Stimulated activated CD4-positive, alpha-beta T cell treated with anti-CD3 and anti-CD28 coated beads, Interleukin-12 subunit alpha, Interleukin-12 subunit beta, amount 100 ng/mL, for 48 hours (primary cell): ENCODE measurements around the gene PEDS1.
A peak's percentile ranks its signal among the peaks of the same experiment; 100 is the strongest.
"Not testable (repeated sequence)": the region's sequence is repeated elsewhere in the genome, so short reads cannot be mapped to it uniquely, and the experiment has no call there.

ENCODE experiments used
- DNase-seq, 3 donors: peaks; one replicate each; pipeline ENCODE4 v3.0.0-alpha.2; 2020; ENCODE audit warnings: low read depth in 2 of 3, low spot score in 1 of 3

Gene PEDS1

DNA sequence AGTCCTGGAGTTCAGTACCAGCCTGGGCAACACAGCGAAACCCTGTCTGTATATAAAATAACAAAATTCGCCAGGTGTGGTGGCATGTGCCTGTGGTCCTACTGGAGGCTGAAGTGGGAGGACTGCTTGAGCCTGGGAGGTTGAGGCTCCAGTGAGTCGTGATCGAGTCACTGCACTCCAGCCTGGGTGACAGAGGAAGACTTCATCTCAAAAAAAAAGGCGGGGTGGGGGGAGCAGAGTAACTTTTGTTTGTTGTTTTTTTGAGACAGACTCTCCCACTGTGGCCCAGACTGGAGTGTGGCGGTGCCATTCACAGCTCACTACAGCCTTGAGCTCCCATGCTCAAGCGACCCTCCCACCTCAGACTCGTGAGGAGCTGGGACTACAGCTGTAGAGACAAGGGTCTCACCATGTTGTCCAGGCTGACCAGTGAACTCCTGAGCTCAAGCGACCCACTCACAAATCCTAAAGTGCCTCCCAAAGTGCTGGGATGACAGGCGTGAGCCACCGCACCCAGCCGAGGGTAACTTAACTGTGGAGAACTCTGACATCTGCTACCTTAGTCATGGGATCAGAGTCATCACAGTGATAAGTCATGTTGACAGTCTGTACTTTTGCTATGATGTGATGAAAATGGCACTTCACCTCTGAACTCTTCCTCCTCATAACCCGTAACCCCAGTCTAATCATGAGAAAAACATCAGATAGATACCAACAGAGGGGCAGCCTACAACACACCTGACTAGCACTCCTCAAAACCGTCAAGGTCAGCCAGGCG is 16.5 kb downstream of the PEDS1 start:
- DNase-seq, result no peak

DNA sequence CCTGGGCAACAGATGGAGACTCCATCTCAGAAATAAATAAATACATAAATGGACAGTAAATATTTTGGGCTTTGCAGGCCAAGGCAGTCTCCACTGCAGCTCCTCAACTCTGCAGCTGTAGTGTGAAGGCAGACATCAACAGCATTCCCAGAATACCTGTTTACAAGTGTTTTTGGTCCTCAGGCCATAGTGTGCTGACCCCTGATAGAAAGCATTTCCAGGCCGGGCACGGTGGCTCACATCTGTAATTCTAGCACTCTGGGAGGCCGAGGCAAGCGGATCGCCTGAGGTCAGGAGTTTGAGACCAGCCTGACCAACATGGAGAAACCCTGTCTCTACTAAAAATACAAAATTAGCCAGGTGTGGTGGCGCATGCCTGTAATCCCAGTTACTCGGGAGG is 18.4 kb downstream of the PEDS1 start:
- DNase-seq, result not testable (repeated sequence)

GRCh38 chr20:50133474-50134217 is 19.9 kb downstream of the PEDS1 start:
- DNase-seq, result no peak

DNA sequence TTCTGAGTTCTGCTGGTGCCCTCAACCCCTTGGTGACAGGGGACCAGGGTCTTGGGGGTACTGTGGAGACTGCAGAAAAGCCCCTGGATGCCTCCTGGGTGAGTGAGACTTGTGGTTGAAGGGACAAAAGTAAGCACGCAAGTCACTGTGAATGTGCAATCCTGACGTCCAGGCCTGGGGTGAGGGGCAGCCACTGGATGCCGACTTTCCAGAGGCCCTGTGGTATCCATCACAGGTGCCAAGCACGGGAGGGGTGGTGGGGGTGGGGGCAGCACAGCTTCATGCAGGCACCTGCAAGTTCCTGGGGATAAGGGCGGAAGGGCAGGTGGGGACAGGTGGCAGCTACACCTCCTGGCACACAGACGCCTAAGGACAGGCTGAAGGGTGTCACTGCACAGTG is 20.5 kb downstream of the PEDS1 start:
- DNase-seq, result no peak

- no peak for DNase-seq
These were observed 22.5 kb downstream of the PEDS1 start for GRCh38 chr20:50130995-50131394.

DNA sequence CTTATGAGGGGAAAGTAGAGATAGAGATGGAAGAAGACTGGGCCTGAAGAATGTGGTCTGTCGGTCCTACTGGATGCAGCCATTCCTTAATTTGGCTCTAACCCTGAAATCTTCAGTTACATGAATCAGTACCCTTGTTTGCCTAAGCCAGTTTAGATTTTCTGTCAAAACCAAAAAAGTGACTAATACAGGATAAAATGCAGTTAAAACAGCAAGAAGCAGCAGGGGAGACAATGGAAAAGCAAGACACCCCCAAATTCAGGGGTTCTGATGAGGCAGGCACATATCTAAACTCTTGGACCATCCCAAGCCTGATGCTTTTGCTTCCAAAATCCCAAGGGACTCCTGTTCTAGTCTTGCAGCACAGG is 23.2 kb downstream of the PEDS1 start:
- no peak for DNase-seq

DNA sequence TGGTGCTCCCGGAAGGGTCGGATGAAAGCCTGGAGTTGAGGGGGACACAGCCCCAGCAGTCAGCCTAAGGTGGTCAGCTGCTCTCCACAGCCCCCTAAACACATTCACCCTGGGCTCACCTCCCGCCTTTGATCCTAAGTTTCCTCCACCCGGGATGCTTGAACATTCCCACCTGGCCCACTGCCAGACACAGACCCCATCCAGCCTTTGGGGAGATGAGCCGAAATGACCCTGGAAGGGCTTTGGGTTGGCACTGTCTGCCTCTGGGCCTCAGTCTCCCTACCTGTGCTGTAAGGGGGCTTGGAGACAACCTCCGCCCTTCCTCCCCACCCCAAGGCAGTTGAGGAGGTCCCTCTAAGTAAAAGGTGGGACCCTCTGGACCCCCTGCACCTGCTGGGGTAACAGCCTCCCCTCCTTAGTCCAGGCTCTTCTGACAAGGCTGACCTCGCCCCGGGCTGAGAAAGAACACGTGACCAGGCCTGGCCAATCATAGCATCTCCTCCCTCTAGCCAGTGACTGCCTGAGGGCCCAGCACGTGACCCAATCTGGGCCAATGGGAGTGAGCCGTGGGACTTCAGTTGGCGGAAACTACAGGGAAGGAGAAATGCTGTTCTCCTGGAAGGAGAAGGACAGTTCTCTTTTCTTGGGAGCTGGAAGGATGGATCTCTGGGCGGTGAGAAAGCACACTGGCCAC is 23.7 kb downstream of the PEDS1 start:
- DNase-seq, result no peak

DNA sequence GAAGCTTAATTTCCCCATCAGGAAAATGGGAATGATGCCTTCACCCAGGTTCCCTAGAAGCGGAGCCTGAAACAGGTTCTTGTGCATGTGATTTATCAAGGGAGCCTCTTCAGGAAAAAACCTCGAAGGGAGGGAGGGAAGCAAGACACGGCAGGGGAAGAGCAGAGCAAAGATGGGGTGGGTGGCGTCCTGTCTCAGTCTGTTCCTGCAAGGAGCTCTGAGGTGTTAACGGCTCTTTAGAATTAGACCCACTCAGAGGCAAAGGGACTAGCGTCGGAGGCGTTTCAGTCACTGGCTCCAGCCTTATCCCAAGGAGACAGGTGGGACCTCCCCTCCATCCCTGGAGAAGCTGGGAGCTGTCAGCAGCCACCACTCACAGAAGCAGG is 25.0 kb downstream of the PEDS1 start:
- DNase-seq, result no peak

GRCh38 chr20:50127587-50128519 is 25.7 kb downstream of the PEDS1 start:
- no peak for DNase-seq

DNA sequence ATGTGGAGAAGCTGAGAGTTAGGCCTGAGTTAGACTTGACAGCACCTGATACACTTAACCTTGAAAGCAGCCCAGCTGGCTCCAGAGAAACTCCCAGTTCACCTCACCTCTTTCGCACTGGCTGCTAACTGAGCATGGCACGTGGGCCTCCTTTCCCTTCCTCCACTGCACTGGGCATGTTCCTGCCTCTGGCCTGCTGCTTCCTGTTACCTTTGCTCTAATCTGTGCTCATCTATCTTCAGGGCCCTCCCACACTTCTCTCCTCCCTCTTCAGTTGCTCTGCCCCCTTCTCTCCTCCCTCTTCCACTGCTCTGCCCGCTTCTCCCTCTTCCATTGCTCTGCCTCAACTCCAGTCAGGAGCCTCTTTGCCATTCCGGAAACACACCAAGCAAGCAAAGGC is 26.9 kb downstream of the PEDS1 start:
- DNase-seq, result no peak

DNA sequence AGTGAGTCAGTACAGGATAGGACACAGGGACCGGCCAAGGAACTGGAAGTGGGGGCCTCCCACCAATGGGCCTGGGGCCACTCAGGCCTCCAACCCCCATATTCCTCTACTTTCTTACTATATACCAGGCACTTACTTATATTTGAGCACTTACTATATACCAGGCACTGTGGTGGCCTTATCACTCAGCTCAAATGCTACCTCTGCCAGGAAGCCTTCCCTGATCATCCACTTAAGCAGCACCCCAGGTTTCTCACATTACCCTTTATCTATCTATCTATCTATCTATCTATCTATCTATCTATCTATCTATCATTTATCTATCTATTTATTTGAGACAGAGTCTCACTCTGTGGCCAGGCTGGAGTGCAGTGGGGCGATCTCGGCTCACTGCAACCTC is 28.2 kb downstream of the PEDS1 start:
- no peak for DNase-seq

GRCh38 chr20:50124496-50124895 is 29.0 kb downstream of the PEDS1 start:
- no peak for DNase-seq

- DNase-seq, result no peak
These were observed 30.1 kb downstream of the PEDS1 start for GRCh38 chr20:50123418-50123817.

GRCh38 chr20:50122763-50123162 is 30.8 kb downstream of the PEDS1 start:
- no peak for DNase-seq

DNA sequence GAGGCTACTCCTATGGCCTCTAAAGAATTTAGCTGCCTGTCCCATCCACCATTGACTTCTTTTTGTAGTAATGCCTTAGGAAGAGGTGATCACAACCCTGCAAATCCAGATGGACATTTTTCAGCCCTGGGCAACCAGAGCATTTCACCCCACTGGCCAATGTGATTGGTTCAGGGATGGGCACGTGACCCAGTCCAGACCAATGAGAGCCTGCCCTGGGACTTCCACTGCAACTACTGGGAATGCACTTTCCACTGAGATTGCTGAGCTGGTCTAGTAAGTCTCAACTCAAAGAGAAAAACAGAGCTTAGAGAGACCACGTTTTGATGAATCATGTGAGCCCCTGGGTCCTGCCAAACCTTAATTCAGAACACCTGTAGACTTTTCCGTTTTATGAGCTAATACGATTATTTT is 31.7 kb downstream of the PEDS1 start:
- no peak for DNase-seq

GRCh38 chr20:50120935-50121693 is 32.4 kb downstream of the PEDS1 start:
- DNase-seq, result peak in 2 of 3 donors; percentile 27 to 33

- DNase-seq, result no peak
These were observed 35.3 kb downstream of the PEDS1 start for GRCh38 chr20:50118203-50118602.

DNA sequence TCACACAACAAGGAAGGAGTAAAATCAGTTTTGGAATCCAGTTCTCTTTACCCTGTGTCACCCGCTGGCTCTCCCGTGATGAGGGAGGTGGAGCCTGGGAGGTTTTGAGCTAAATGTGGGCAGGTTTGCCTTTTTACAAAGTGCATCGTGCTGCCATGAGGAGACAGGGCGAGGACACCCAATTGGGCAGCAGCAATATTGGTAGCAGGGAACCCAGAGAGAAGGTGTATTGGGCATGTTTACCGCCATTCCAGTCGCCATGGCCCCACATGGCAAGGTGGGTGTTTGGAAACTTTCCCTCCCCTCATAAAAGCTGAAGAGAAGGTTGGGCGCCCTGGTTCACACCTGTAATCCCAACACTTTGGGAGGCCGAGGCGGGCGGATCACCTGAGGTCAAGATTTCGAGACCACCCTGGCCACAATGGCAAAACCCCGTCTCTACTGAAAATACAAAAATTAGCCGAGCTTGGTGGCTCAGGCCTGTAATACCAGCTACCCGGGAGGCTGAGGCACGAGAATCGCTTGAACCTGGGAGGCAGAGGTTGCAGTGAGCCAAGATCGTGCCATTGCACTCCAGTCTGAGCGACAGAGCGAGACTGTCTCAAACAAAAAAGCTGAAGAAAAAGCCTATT is 37.0 kb downstream of the PEDS1 start:
- no peak for DNase-seq

DNA sequence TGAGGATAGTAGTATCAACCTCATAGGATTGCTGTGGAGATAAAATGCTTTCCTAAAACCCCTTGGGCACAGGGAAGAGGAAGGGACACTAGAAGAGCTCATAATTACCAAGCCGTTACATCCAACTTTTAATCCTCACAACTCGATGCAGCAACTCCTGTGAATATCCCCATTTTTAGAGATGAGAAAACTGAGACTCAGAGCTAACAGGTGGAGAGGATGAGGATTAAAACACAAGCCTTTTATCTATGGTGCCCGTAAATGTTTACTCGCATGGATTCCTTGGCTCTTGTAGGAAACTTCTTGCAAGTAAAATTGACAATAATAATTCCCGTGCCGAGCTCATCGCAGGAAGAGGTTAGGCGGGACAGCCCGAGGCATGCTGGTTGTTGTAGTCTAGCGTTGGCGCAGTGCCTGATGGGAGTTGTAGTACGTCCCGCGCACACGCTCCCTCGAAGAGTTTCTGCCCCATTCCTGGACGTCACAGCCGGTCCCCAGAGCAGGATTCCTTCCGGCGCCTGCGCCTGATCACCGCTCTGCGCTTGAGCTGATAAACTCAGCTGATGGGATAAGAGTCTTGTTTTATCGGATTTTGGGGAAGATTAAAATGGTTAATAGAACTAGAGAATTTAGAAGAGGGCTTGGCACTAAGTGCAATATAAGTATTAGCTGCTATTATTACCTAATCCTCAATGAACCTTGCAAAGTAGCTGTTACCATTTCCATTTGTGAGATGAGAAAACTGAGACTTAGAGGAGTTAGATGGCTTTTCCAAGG is 37.7 kb downstream of the PEDS1 start:
- peak; percentile 83 to 88 (median 84) for DNase-seq
